Body of pancreas (tissue), 4 donors: ENCODE measurements around the gene PLEKHA6. TPM values are rescaled to one million over a fixed set of nuclear protein-coding genes. Genes with fewer than 3 reads are reported as not detected.

Source experiments
- ATAC-seq: fragments of 150-250 bp; one replicate; pipeline ENCODE4 v1.9.1; 2016
- DNase-seq, 4 donors: peaks; one replicate each; pipeline ENCODE4 v3.0.0-alpha.2; 2019
- H3K27ac ChIP-seq, 4 donors: fragments of 200-600 bp; sonication (generic); 1 replicate in 3 of 4; 2 replicates in 1 of 4; pipeline versions ENCODE4 v1.5.1 to v1.6.1; 2016 to 2019; ENCODE audit warnings: mild to moderate bottlenecking in 1 of 4, mixed read lengths in 1 of 4, moderate library complexity in 1 of 4
- H3K27me3 ChIP-seq, 2 donors: fragments of 200-600 bp; sonication (generic); one replicate each; pipeline ENCODE4 v1.6.0; 2016; ENCODE audit warnings: mild to moderate bottlenecking in 1 of 2
- H3K36me3 ChIP-seq, 2 donors: fragments of 200-600 bp; sonication (generic); replicated peaks in 1 of 2; 2 replicates each; pipeline ENCODE4 v1.5.1; 2016; ENCODE audit warnings: low read depth in 2 of 2; ENCODE audit not compliant: insufficient read depth in 1 of 2
- H3K4me1 ChIP-seq: fragments of 200-600 bp; sonication (generic); one replicate; pipeline ENCODE4 v1.6.0; 2016
- H3K4me3 ChIP-seq, 2 donors: fragments of 200-600 bp; sonication (generic); 1 replicate in 1 of 2; 2 replicates in 1 of 2; pipeline ENCODE4 v1.5.1; 2016 to 2019
- H3K9me3 ChIP-seq, 3 donors: fragments of 200-600 bp; sonication (generic); 1 replicate in 2 of 3; 2 replicates in 1 of 3; pipeline ENCODE4 v1.5.1; 2016
- CTCF ChIP-seq, 7 experiments: fragments of 450-650 bp in 4 of 7; fragments of 200-600 bp in 3 of 7; sonication (generic) in 3 of 7; IDR thresholded peaks; one replicate each; pipeline ENCODE4 v1.5.1; 2016 to 2019; ENCODE audit warnings: antibody characterized with exemption in 7 of 7
- POLR2A ChIP-seq, 3 donors: fragments of 450-650 bp; IDR thresholded peaks; one replicate each; pipeline ENCODE4 v1.6.1; 2016; ENCODE audit warnings: antibody characterized with exemption in 3 of 3, mild to moderate bottlenecking in 2 of 3
- WGBS, 2 donors: methylation state at CpG; one replicate each; pipeline ENCODE4 v1.1.5; 2017; 5-methylcytosine and 5-hydroxymethylcytosine counted together
- intact Hi-C: fragments of 100-400 bp; cut with DNase I; formaldehyde crosslinking; loops from one replicate; pipeline ENCODE4 v1.15.1; 2023
- total RNA-seq, 2 donors: library from RNA; depleted of rRNA; stranded (reverse); fragments of >200 nt; gene quantifications; one replicate each; pipeline ENCODE4 v1.1.0, GENCODE V29; 2016

Gene PLEKHA6
- total RNA-seq, 2 donors from 2014 or later = 10.9 to 20.4 TPM

GRCh38 chr1:204228896-204229295 lies 130.8 kb downstream of the PLEKHA6 start:
- H3K4me3 ChIP-seq = no peak overlapping the region
- peaks cover 12% of the 10 kb centered on the region for H3K4me1 ChIP-seq
- DNase-seq (no peak), ATAC-seq (no peak)
- no peak overlapping the region for H3K27ac ChIP-seq
- H3K36me3 ChIP-seq = peaks cover 0 to 6% of the 10 kb centered on the region in 2 donors
- intact Hi-C loops = no loop called here
- no peaks in the 10 kb centered on the region for H3K27me3 ChIP-seq
- 92 to 97% methylated on average over 13 of the region's 13 CpGs for WGBS, 2 donors
- TF ChIP-seq POLR2A (IDR thresholded peaks at IDR 0.05) = no peak
- no peak for TF ChIP-seq CTCF (IDR thresholded peaks at IDR 0.05)
- no peaks in the 10 kb centered on the region for H3K9me3 ChIP-seq

GRCh38 chr1:204227996-204228785 lies 131.5 kb downstream of the PLEKHA6 start:
- Histone ChIP-seq H3K4me1 (peaks cover 12% of the 10 kb centered on the region), H3K27me3 (no peaks in the 10 kb centered on the region), H3K4me3 (no peak overlapping the region), H3K27ac (no peak overlapping the region), H3K36me3 (peaks cover 0 to 6% of the 10 kb centered on the region in 2 donors), H3K9me3 (no peaks in the 10 kb centered on the region)
- ATAC-seq (no peak), DNase-seq (no peak)
- TF ChIP-seq POLR2A (IDR thresholded peaks at IDR 0.05) = no peak
- TF ChIP-seq CTCF (IDR thresholded peaks at IDR 0.05) = no peak
- intact Hi-C loops = no loop called here
- WGBS, 2 donors = 89 to 93% methylated on average over 20 of the region's 20 CpGs

GRCh38 chr1:204227351-204227750 lies 132.4 kb downstream of the PLEKHA6 start:
- Histone ChIP-seq H3K9me3 (no peaks in the 10 kb centered on the region), H3K27ac (no peak overlapping the region), H3K27me3 (no peaks in the 10 kb centered on the region), H3K4me3 (no peak overlapping the region), H3K36me3 (peaks cover 0 to 6% of the 10 kb centered on the region in 2 donors), H3K4me1 (peaks cover 12% of the 10 kb centered on the region)
- DNase-seq (no peak), ATAC-seq (no peak)
- TF ChIP-seq POLR2A (IDR thresholded peaks at IDR 0.05) = no peak
- no peak for TF ChIP-seq CTCF (IDR thresholded peaks at IDR 0.05)
- WGBS, 2 donors = 93 to 94% methylated on average over 2 of the region's 2 CpGs
- intact Hi-C loops = no loop called here

GRCh38 chr1:204225841-204226735 lies 133.6 kb downstream of the PLEKHA6 start:
- TF ChIP-seq CTCF (IDR thresholded peaks at IDR 0.05) (no peak), POLR2A (IDR thresholded peaks at IDR 0.05) (no peak)
- H3K27me3 ChIP-seq = no peaks in the 10 kb centered on the region
- H3K4me3 ChIP-seq = no peak overlapping the region
- peak in 1 of 4 donors; percentile 20 for DNase-seq
- ATAC-seq = peak; percentile 58
- no peaks in the 10 kb centered on the region for H3K9me3 ChIP-seq
- intact Hi-C loops = no loop called here
- peak overlapping the region in 2 of 4 donors; percentile 31 to 63 for H3K27ac ChIP-seq
- peaks cover 0 to 2% of the 10 kb centered on the region in 2 donors for H3K36me3 ChIP-seq
- WGBS, 2 donors = 74 to 90% methylated on average over 14 to 16 of the region's 16 CpGs
- peaks cover 12% of the 10 kb centered on the region for H3K4me1 ChIP-seq
